GM21717 (cell line): ENCODE results near the gene SIT1.

Experiments used
- ATAC-seq: cut with Tn5 transposase; IDR thresholded peaks from one replicate; pipeline ENCODE4 v1.9.1; 2021; ENCODE audit warnings: mild to moderate bottlenecking, moderate library complexity; ENCODE audit not compliant: unreplicated experiment

The SIT1 gene

GRCh38 chr9:35650341-35651158 lies at the start of gene SIT1:
Gene SIT1, minus strand, starts transcription at chr9:35650931. Its CDS starts 78 bp downstream, at chr9:35650853.
- ATAC-seq, result no peak

GRCh38 chr9:35700031-35700430 lies 49.3 kb upstream of the SIT1 start:
- no peak for ATAC-seq

- ATAC-seq, result no peak
Measured at GRCh38 chr9:35698231-35698630, 47.5 kb upstream of the SIT1 start.

GRCh38 chr9:35697486-35697885 lies 46.8 kb upstream of the SIT1 start:
- no peak for ATAC-seq

GRCh38 chr9:35696520-35697215 lies 45.9 kb upstream of the SIT1 start:
- ATAC-seq, result peak; percentile 68

GRCh38 chr9:35695943-35696401 lies 45.2 kb upstream of the SIT1 start:
- ATAC-seq, result no peak

- no peak for ATAC-seq
Measured at GRCh38 chr9:35691757-35692301, 41.1 kb upstream of the SIT1 start.

GRCh38 chr9:35691334-35691650 lies 40.6 kb upstream of the SIT1 start:
- ATAC-seq, result no peak

GRCh38 chr9:35690614-35691333 lies 40.0 kb upstream of the SIT1 start:
- ATAC-seq, result no peak

- no peak for ATAC-seq
Measured at GRCh38 chr9:35690294-35690613, 39.5 kb upstream of the SIT1 start.

- no peak for ATAC-seq
Measured at GRCh38 chr9:35689542-35690293, 39.0 kb upstream of the SIT1 start, which contains the start of gene TPM2. Gene TPM2, minus strand, starts transcription at chr9:35689925. Its CDS starts 108 bp downstream, at chr9:35689817.

GRCh38 chr9:35688558-35689541 lies 38.1 kb upstream of the SIT1 start:
- no peak for ATAC-seq

- ATAC-seq, result no peak
Measured at GRCh38 chr9:35687972-35688557, 37.3 kb upstream of the SIT1 start.

- ATAC-seq, result no peak
Measured at GRCh38 chr9:35687306-35687705, 36.6 kb upstream of the SIT1 start.

- no peak for ATAC-seq
Measured at GRCh38 chr9:35686222-35687203, 35.8 kb upstream of the SIT1 start.

- no peak for ATAC-seq
Measured at GRCh38 chr9:35685506-35685905, 34.8 kb upstream of the SIT1 start.

GRCh38 chr9:35684921-35685320 lies 34.2 kb upstream of the SIT1 start:
- no peak for ATAC-seq

- no peak for ATAC-seq
Measured at GRCh38 chr9:35683323-35683722, 32.6 kb upstream of the SIT1 start.
